RKO (cell line): ENCODE measurements around the gene FEZ2.

ENCODE experiments used
- DNase-seq: peaks from one replicate; pipeline ENCODE4 v3.0.0-alpha.2; 2016; ENCODE audit warnings: low spot score

The FEZ2 gene

GRCh38 chr2:36530178-36530982 is 67.6 kb downstream of the FEZ2 start:
- DNase-seq, result peak; percentile 44

DNA sequence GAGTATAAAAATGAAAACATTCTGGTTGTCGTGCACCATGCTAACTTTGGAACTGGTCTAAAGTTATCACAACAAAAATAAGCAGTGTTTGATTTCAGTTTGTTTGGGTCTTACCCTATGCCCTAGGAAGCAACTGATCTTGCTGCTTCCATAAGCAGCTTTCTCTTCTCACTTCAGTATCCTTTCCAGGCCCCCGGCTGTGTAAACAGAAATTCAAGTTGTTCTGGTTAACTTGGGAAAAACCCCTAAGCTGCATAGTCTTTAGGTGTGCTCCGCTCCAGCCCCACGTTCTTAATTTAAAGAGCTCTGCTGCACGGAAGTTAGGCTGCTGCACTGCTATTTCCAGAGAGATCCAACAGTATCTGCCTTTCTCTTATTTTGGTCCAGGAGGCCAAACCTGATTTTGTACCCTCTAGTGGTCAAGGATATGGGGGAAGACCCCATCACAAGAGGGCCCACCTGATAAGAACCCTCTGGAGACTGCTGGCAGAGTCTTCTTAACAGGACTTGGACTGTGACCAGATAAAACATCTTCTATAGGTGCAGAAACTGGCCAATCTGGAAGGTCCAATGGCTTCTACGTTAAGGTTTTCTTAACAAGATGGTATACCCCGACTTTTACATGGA is 69.1 kb downstream of the FEZ2 start:
- DNase-seq, result no peak

- DNase-seq, result no peak
Observed at GRCh38 chr2:36528274-36528673, 69.7 kb downstream of the FEZ2 start.

GRCh38 chr2:36526226-36526625 is 71.7 kb downstream of the FEZ2 start:
- no peak for DNase-seq

GRCh38 chr2:36525245-36525644 is 72.7 kb downstream of the FEZ2 start:
- no peak for DNase-seq

GRCh38 chr2:36523153-36523552 is 74.8 kb downstream of the FEZ2 start:
- DNase-seq, result no peak

DNA sequence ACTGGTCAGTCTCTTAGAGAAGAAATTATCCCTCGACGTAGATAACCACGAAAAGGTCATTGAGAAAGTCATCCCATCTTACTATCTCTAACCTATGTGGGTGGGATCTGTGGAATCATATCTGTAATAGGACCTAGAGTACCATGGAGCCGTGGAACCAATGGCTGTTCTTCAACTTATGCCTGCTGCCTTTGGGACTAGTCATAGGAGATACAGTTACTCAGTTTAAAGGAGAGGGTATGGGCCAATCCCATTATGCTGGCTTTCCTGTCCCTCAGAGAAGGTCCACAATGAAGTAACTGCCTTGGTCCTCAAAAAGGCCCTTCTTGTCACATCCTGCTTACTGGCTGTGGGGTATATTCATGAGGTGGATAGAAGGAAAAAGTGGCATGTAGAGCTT is 77.5 kb downstream of the FEZ2 start:
- no peak for DNase-seq

- no peak for DNase-seq
Observed at GRCh38 chr2:36516136-36516870, 81.7 kb downstream of the FEZ2 start.

DNA sequence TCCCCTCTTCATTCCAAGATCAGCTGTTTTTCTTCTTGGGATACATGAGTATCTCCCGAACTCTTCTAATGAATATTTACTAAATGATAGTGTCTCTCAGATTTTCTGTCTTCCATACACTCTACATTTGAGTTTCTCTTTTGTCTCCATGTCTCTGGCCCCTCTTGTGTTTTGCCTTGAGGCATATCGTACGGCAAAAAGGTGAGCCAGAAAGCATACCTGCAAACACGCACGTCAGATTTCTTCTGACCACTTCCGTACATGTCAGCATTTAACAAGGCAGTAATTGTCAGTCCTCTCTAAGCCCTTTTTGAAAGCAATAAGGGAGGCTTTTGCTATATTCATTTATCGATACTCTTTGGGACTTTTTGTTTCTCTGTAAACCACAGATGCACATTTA is 82.4 kb downstream of the FEZ2 start:
- DNase-seq, result no peak

DNA sequence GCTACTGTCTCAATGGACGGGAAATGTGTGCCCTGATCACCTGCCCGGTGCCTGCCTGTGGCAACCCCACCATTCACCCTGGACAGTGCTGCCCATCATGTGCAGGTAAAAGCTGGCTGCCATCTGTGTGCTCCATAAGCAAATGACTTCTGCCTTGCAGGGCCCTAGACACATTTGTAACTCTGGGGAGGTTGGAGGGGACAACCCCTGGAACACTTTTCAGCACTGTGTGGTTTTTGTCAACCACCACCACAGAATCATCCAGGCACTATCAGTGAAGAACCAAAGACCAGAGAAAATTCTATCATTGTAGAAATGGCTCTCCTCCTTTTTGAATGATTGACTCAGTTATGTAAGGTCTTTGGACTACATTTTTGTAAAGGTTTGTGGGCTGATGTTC is 84.3 kb downstream of the FEZ2 start:
- DNase-seq, result no peak

DNA sequence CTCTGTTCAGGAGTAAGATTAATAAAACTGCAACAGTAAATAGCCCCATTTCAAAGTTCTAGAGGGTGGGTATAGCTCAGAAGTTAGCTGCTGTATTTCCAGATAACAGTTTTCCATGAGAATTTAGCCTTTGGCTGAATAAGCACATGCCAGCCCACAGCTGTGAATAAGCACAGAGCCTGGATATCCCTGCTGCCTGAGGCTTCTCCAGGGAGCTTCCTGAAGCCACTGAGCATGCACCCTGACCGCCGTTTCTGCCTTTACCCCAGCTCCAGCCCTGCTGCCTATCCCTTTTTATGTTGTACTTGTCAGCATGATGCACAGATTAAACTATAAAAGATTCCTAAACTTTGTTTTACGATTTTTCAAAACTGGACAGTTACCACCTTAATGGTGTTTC is 85.3 kb downstream of the FEZ2 start:
- DNase-seq, result no peak

DNA sequence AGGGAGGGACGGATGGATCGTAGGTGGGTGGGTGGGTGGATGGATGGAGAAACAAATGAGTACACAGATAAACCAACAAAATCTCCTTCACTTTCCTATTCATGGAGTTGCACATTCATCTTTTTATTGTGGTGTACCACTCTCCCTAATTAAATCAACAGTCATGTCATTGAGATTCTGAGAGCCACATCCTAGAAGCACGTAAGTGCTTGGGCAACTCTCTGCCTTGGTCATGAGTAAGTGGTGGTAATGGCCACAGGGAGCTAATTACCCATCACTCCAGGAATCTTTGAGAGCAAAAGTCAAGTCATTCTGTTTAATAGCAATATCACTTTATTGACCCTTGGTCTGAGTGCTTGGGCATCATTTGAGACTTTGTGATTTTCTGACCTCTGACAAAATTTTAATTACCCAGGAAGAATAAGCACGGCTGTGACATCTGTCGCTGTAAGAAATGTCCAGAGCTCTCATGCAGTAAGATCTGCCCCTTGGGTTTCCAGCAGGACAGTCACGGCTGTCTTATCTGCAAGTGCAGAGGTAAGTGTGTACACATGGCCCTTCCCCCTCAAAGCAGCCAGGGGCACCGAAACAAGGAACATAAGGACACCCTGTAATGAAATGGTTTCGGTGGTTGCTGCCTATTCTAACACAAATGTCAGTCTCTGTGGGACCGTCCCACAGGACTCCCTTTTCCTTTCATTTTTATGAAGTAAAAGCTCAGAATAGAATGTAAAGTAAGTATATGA is 85.9 kb downstream of the FEZ2 start:
- DNase-seq, result no peak

- no peak for DNase-seq
Observed at GRCh38 chr2:36509075-36509474, 88.9 kb downstream of the FEZ2 start.

DNA sequence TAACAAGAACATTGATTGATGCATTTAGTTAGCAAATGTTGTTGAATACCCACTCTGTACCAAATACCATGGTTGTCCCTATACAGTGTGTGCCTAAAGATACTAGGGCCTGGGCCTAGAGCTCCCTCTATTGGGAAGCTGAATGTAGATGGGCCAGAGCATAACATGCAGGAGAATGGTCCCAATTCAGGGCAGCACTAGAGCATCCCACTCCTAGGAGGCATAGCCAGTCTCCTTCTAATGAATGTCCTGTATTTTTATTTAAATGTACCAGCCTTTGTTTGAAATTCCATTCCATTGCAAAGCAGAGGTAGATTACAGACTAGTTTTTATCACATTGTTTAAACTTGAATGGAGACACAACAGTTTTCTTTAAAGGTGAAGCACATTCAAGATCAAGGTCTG is 90.6 kb downstream of the FEZ2 start:
- DNase-seq, result peak; percentile 61
